Keratinocyte (primary cell): ENCODE results near the gene RHEX.

Source experiments
- CTCF ChIP-seq, 3 experiments: IDR thresholded peaks in 1 of 3; conservative IDR thresholded peaks in 1 of 3; optimal IDR thresholded peaks in 1 of 3; 2 replicates in 2 of 3; 3 replicates in 1 of 3; pipeline versions ENCODE3 to v1.5.1; 2011; ENCODE audit warnings: low read length in 3 of 3, mild to moderate bottlenecking in 3 of 3, moderate library complexity in 2 of 3, control low read depth in 1 of 3, inconsistent platforms in 1 of 3; ENCODE audit not compliant: insufficient read depth in 2 of 3; ENCODE audit errors: extremely low read depth in 1 of 3
- EZH2 ChIP-seq: IDR thresholded peaks from one replicate; pipeline ENCODE4 v1.6.1; 2012; ENCODE audit warnings: inconsistent platforms, mild to moderate bottlenecking, low read length, moderate library complexity

DNA sequence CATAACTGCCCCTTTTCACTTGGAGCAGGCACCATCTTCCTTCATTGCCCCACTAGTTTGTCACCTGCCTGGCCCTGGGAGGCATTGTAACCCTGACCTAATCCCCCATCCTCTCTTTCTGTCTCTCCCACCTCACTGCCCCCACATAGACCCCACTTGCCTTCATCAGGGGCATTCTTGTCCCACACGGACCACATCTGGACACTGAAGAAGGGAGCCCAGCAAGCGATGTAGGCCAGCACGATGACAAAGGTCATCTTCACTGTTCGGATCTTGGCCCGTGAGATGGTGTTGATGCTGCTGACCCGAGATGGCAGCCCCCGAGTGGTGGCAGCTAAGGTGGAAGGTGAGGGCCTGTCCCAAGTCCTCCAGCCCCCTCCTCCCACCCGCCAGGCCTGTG, 62.8 kb downstream of the RHEX start:
- no peak for TF ChIP-seq CTCF (optimal IDR thresholded peaks at IDR 0.05 in 1 of 3, IDR thresholded peaks at IDR 0.05 in 1 of 3, conservative IDR thresholded peaks at IDR 0.05 in 1 of 3; ENCODE audit: extremely low read depth in 1 of 3, insufficient read depth in 2 of 3, low read length in 3 of 3)
- no peak for TF ChIP-seq EZH2
